GM18505 (cell line): ENCODE results near the gene ANKK1.

Experiments used
- ATAC-seq: cut with Tn5 transposase; IDR thresholded peaks from one replicate; pipeline ENCODE4 v1.9.1; 2021; ENCODE audit not compliant: unreplicated experiment
- POLR2A ChIP-seq: IDR thresholded peaks from 4 replicates; pipeline ENCODE4 v1.6.1; 2011; ENCODE audit warnings: borderline replicate concordance; ENCODE audit not compliant: insufficient read depth, insufficient read length; ENCODE audit errors: extremely low read depth

The ANKK1 gene

DNA sequence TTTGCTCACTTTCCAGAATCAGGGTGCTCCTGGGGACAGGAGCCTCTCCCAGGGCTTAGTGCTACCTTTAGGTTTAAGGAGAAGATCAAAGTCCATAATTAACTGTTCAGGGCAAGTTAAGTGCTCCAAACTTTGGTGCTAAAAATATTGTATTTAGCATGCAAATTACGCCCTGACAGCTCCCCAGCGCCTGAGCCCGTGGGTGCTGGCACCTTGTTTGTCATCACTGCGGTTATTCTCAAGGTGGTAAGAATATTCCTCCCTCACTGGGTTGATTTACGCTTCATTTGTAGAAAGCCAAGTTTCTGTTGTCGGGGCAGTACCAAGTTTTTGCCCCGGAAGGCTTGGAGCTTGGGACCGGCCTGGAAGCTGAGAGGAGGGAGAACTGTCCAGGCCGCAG, 21.3 kb downstream of the ANKK1 start:
- ATAC-seq = no peak
- TF ChIP-seq POLR2A = no peak

- ATAC-seq = no peak
These were observed 21.9 kb downstream of the ANKK1 start for GRCh38 chr11:113409526-113409925.

DNA sequence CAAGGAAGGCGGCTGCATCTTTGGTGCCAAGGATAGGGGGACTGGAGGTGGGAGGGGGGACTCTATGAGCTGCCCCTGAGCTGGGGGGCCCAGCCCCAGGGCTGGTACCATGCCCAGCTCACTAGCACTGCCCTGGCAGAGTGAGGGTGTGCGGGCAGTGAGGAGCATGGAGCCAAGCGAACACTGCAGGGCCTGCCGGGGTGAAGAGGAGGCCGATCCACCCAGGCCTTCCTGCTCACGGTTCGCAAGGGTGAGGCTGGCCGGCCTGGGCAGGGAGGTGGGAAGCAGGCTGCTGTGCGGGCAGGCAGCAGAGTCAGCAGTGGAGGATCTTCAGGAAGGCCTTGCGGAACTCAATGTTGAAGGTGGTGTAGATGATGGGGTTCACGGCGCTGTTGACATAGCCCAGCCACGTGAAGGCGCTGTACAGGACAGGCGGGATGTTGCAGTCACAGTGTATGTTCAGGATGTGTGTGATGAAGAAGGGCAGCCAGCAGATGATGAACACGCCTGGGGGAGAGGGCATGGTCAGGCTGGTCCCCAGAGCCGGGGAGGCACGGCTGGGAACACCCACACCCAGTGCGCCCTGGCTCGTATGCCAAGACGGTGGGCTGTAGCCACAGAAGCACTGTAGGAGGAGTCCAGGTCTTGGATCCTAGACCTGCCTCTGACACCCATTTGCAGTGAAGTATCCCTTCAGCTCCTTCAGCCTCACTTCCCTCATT, 23.0 kb downstream of the ANKK1 start:
- ATAC-seq = no peak
- no peak for TF ChIP-seq POLR2A

More at GRCh38 chr11:113409526-113409925, 21.9 kb downstream of the ANKK1 start:
- no peak for TF ChIP-seq POLR2A

- ATAC-seq = no peak
- TF ChIP-seq POLR2A = no peak
These were observed 24.0 kb downstream of the ANKK1 start for GRCh38 chr11:113411536-113411935.

DNA sequence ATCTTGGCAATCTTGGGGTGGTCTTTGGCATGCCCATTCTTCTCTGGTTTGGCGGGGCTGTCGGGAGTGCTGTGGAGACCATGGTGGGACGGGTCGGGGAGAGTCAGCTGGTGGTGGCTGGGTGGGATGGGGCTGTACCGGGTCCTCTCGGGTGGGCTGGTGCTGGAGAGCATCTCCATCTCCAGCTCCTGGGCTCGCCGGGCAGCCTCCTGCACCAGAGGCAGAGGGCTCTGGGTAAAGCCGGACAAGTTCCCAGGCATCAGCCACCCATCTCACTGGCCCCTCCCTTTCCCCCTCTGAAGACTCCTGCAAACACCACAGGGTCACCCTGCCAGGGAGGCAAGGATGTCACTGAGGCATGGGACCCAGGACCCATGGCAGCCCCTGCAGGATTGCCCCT, 25.1 kb downstream of the ANKK1 start:
- no peak for ATAC-seq

GRCh38 chr11:113415343-113415742, 27.8 kb downstream of the ANKK1 start:
- no peak for ATAC-seq
- TF ChIP-seq POLR2A = no peak

More for the DNA sequence above, 25.1 kb downstream of the ANKK1 start:
- no peak for TF ChIP-seq POLR2A

- no peak for ATAC-seq
- no peak for TF ChIP-seq POLR2A
These were observed 29.8 kb downstream of the ANKK1 start for GRCh38 chr11:113417428-113417827.

DNA sequence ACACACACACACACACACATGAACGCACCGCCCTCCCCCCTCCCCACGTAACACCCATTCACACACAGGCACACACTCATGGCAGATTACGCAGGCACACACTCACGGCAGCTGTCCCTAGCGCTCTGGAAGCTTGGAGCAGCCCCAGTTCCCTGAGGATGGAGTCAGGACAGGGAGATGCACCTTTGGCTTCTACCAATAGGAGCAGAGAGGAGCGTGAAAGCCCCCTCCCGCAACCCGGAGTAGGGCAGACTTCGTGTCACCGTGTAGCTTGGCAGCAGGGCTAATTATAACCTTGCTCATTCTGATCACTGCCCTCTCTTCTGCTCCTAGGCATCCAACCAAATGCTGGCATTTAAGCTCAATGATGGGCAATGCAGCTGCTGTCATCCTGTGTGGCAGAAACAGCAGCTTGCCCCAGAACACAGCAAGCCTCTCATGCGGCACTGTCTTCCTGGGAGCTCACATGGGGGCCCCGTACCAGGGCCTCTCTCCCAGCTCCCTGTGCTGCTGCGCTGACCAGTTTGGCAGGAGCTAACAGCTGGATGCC, 31.9 kb downstream of the ANKK1 start:
- ATAC-seq = no peak
- TF ChIP-seq POLR2A = no peak

GRCh38 chr11:113420808-113421207, 33.2 kb downstream of the ANKK1 start:
- no peak for TF ChIP-seq POLR2A

DNA sequence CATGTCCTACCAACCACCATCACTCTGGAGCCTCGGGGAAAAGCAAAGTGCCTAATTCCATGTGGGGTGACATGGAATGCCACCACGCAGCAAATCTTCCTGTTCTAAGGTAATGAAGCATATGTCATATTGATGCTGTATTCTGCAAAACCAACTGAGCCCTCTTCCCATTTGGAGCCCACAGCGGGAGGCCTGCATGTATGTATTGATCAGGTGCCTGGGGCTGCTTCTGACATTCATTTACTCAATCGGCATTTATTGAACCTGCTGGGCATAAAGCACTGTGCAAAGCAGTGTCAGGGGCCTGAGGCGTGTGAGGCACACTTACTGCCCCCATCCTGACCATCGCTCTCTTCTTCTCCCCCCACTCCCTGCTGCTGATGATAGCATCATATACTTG, 39.1 kb downstream of the ANKK1 start:
- TF ChIP-seq POLR2A = no peak
- ATAC-seq = no peak

More at GRCh38 chr11:113420808-113421207, 33.2 kb downstream of the ANKK1 start:
- no peak for ATAC-seq

DNA sequence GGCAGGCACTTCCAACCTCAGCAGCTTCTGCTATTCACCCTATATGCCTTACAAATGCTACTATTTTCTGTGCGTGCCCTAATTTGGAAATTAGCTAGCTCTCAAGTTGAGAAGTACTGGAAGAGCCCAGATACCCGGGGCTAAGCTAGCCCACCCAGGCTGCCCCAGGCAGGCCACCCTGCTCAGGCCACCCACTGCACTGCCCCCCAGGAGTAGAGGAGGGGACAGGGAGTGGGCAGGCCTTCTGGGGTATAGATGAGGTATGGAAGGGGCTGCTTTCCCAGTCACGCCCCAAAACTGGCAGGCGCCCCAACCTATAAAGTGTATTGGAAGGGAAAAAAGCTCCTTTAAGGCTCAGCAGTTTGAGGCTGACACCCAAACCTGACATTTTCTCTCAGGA, 44.2 kb downstream of the ANKK1 start:
- no peak for TF ChIP-seq POLR2A
- no peak for ATAC-seq

DNA sequence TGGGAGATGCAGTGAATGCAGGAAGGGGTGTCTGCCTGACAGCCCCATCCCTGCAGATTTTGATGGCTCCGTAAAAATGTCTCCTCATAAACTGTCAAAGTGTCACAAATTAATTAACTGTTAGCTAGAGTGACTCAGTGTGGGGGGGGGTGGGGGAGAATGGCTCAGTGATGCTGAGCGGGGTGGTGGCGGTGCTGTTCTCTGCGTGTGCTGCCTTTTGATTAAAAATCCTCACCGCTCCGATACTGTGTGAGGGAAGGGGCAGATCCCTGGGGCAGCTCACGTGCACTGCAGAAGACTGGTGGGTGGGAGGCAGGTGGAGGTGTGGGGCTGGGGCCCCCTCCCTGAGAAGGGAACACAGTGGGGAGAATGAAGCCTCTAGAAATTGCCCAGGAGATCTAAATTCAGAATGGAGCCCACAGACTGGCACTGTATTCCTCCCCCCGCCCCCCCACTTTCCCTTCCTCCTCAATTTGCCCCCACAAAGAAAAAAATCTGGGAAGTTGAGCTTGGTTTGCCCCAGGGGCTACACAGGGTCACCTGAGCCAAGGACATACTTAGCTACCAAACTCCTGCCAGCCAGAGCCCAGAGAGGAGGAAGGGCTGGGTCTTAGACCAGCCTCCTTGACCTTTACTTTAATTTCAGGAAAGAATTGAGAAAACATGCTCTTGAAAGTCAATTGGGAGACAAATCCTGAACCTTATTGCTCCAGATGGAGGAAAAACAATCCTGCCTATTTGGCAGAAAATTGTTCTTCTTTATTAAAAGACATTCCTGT, 47.8 kb downstream of the ANKK1 start:
- TF ChIP-seq POLR2A = no peak
- no peak for ATAC-seq

DNA sequence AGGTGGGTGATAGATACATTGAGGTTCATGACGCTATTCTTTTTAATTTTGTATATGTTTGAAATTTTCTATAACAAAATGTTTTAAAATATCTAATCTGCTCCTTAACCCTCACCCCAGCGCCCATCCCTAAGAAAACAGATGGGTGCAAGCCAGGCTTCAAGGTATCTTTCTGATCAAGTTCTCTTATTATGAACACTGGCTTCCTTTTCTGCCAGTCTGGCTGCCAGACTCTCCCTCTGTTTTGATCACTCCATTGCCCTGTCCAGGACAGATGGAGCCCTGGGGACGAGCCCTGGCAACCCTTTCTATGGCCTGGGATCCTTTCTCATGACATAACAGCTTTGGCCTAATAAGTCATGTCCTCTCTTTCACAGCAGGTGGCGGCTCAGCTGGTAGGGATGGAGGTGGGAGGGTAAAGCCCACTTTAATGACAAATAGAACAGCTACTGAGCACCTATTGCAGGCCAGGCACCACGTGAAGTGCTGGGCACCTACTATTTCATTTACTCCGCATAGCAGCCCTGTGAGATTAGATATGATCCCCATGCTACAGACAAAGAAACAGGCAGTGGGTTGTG, 49.2 kb downstream of the ANKK1 start:
- no peak for ATAC-seq
- TF ChIP-seq POLR2A = no peak
